ENCODE data around the gene DRC7. TPM values are rescaled to one million over a fixed set of nuclear protein-coding genes. Genes with fewer than 3 reads are reported as not detected.

DRC7 gene
- polyA plus RNA-seq, 1 of the 3 experiments (the other 2 are of a cell fraction): 0.58 TPM

- Histone ChIP-seq H3K9me2 (no peaks in the 10 kb centered on the region), H3F3A (replicated peaks; ENCODE audit: insufficient read depth) (no peaks in the 10 kb centered on the region), H3K4me3 (ENCODE audit: low read depth in 2 of 2, low read length in 1 of 2) (no peak overlapping the region), H2AFZ (ENCODE audit: low read depth) (no peak overlapping the region), H4K20me1 (ENCODE audit: insufficient read depth) (no peaks in the 10 kb centered on the region), H3K79me2 (ENCODE audit: insufficient read depth) (peaks cover 15% of the 10 kb centered on the region; the same call in 1 of the 2 replicates), H3K4me1 (ENCODE audit: control insufficient read depth in 1 of 2, insufficient read depth in 2 of 2, low read depth in 1 of 2, low read length in 1 of 2) (peaks cover 5 to 8% of the 10 kb centered on the region in 2 experiments; a peak in 2 of 4 replicates), H3K9ac (no peak overlapping the region), H3K27ac (ENCODE audit: low read depth in 2 of 2, low read length in 1 of 2) (no peak overlapping the region), H3K4me2 (no peak overlapping the region), H3K36me3 (replicated peaks in 1 of 2; ENCODE audit: control insufficient read depth in 1 of 2, insufficient read depth in 2 of 2, low read length in 1 of 2) (peaks cover 0 to 15% of the 10 kb centered on the region in 2 experiments), H3K27me3 (ENCODE audit: insufficient read depth) (no peaks in the 10 kb centered on the region), H3K9me3 (no peaks in the 10 kb centered on the region)
- ChIA-PET CTCF (interaction anchor here (2.0 to 3.6 kb wide), 2 partner anchors 16 to 166 kb away, joined by 6 to 19 read pairs; no protein-coding TSS in a partner anchor), POLR2A (no interaction called here)
- WGBS (ENCODE audit: low lambda C conversion rate): 75% methylated on average over 2 of the region's 16 CpGs
- DNase-seq: no peak
- no peak for TF ChIP-seq RXRA (IDR thresholded peaks at IDR 0.05; ENCODE audit: borderline replicate concordance, low read depth)
- TF ChIP-seq EP300 (IDR thresholded peaks at IDR 0.05; ENCODE audit: borderline replicate concordance in 1 of 2, low read depth in 1 of 2, low read length in 1 of 2): no peak
- no peak for TF ChIP-seq NRF1 (IDR thresholded peaks at IDR 0.05; ENCODE audit: low read depth, low read length)
- TF ChIP-seq RCOR1 (IDR thresholded peaks at IDR 0.05; ENCODE audit: low read length): no peak
- no peak for TF ChIP-seq GATA2 (CRISPR knock-in tag; IDR thresholded peaks at IDR 0.05)
- no peak for TF ChIP-seq JUND (IDR thresholded peaks at IDR 0.05)
- TF ChIP-seq TAF1 (IDR thresholded peaks at IDR 0.05; ENCODE audit: borderline replicate concordance, low read depth, low read length): no peak
These were observed 47.1 kb downstream of the DRC7 start for GRCh38 chr16:57741660-57742191.

- peaks cover 0 to 11% of the 10 kb centered on the region in 2 experiments for H3K36me3 ChIP-seq (replicated peaks in 1 of 2; ENCODE audit: control insufficient read depth in 1 of 2, insufficient read depth in 2 of 2, low read length in 1 of 2)
- H3K4me3 ChIP-seq (ENCODE audit: low read depth in 2 of 2, low read length in 1 of 2): no peak overlapping the region
- H3K9me3 ChIP-seq: no peaks in the 10 kb centered on the region
- peaks cover 11% of the 10 kb centered on the region; the same call in 1 of the 2 replicates for H3K79me2 ChIP-seq (ENCODE audit: insufficient read depth)
- H3K4me2 ChIP-seq: no peak overlapping the region
- no peak overlapping the region for H2AFZ ChIP-seq (ENCODE audit: low read depth)
- H3K4me1 ChIP-seq (ENCODE audit: control insufficient read depth in 1 of 2, insufficient read depth in 2 of 2, low read depth in 1 of 2, low read length in 1 of 2): peaks cover 0 to under 1% of the 10 kb centered on the region in 2 experiments; a peak in 1 of 4 replicates
- TF ChIP-seq REST (IDR thresholded peaks at IDR 0.05; ENCODE audit: low read depth, low read length): no peak
- no peak for TF ChIP-seq SMC3 (IDR thresholded peaks at IDR 0.05; ENCODE audit: low read depth, low read length)
- no peak for TF ChIP-seq RCOR1 (IDR thresholded peaks at IDR 0.05; ENCODE audit: low read length)
- TF ChIP-seq ZBTB33 (IDR thresholded peaks at IDR 0.05; ENCODE audit: borderline replicate concordance, low read depth): no peak
- TF ChIP-seq TEAD4 (IDR thresholded peaks at IDR 0.05; ENCODE audit: borderline replicate concordance, insufficient read depth): no peak
- TF ChIP-seq NRF1 (IDR thresholded peaks at IDR 0.05; ENCODE audit: low read depth, low read length): no peak
- TF ChIP-seq MEF2A (IDR thresholded peaks at IDR 0.05; ENCODE audit: borderline replicate concordance, low read depth): no peak
- no peaks in the 10 kb centered on the region for H4K20me1 ChIP-seq (ENCODE audit: insufficient read depth)
- H3K27ac ChIP-seq (ENCODE audit: low read depth in 2 of 2, low read length in 1 of 2): no peak overlapping the region
- no peaks in the 10 kb centered on the region for H3F3A ChIP-seq (replicated peaks; ENCODE audit: insufficient read depth)
- 92% methylated on average over 4 of the region's 4 CpGs for WGBS (ENCODE audit: low lambda C conversion rate)
- DNase-seq: no peak
- no peaks in the 10 kb centered on the region for H3K9me2 ChIP-seq
- POLR2A ChIA-PET: no interaction called here
- CTCF ChIA-PET: interaction anchor here (2.0 to 3.6 kb wide), 2 partner anchors 15 to 166 kb away, joined by 6 to 19 read pairs; no protein-coding TSS in a partner anchor
- H3K27me3 ChIP-seq (ENCODE audit: insufficient read depth): no peaks in the 10 kb centered on the region
- no peak overlapping the region for H3K9ac ChIP-seq
These were observed 47.9 kb downstream of the DRC7 start for GRCh38 chr16:57742543-57742942.
